ENCODE data around the gene TLE4.
"Not testable (repeated sequence)": the region's sequence is repeated elsewhere in the genome, so short reads cannot be mapped to it uniquely, and the experiment has no call there.

Gene TLE4

DNA sequence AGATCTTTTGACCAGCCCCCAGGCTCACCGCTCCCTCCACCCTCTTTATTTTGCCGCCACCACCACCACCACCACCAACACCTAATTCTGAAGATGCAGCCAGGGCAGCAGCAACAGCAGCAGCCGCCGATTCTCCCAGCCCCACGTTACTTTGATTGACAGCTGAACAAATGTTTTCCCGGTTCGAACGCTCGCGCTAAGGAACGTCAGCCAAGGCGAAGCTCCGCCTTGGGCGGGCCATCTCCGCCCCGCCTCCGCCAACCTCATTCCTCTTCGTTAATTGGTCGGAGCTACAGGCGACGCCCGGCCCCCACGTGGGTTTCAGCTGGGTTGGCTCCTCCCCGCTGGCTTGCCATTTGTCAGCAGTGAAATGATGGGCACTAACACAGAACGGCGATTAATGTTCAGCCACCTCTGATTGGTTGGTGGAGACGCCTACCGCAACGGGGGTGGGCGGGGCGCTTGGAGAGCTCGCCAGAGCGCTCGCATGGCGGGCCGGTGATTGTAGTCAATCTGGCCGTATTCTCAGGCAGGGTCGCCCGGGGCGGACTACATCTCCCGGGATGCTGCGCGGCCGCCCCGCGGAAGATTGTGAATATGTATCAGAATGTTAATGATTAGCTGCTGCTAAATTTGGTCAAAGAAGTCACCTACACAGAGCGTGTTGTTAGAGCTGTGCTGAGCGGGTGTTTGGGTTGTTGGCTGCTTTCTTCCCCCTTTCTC is at the start of gene TLE4:
TLE4 (plus strand) TSS at position 657 of the 723 bp plus-strand sequence. CDS start 826 bp downstream, outside the sequence.
- DNase-seq: peak; percentile 100

GRCh38 chr9:79522793-79523192 is 49.0 kb upstream of the TLE4 start:
- no peak for DNase-seq

DNA sequence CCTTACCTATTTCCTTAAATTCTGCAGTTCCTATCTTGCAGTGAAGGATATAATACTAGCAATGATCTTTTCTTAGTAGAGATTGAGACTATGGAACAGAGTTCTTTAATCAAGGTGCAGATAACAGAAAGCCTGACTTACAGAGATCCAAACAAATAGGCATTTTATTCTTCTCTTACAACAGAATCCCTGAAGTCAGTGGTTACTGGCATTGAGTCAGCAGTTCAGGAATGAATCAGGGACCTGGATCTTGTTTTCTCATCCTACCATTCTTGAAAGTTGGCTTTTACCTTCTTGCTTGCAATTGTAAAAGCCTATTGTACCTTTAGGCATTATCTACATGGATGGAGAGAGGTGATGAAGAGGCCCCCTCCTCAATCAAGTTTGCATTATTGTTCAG is 47.5 kb upstream of the TLE4 start:
- no peak for DNase-seq

DNA sequence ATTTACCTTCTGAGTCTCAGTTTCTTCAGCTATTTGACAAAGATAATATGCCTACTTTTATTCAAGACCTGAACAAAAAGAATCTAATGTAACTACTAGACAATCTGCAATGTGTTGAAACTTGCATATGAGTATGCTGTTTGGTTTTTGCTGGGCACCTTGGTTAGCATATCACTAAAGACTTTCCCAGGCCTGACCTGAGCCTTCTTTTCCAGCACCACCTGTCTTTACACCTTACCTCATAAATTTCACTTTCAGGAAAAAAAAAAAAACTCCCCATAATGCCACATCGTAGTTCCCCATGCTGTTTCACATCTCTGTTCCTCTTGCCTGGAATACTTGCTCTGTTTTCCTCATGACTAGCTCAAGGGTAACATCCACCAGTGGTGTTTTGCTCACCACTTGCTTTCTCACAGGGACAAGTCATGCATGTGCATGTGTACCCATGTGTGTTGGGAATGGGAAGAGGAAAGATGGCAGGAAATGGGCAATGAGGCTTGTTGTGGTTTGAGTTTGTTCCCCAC is 45.6 kb upstream of the TLE4 start:
- no peak for DNase-seq

DNA sequence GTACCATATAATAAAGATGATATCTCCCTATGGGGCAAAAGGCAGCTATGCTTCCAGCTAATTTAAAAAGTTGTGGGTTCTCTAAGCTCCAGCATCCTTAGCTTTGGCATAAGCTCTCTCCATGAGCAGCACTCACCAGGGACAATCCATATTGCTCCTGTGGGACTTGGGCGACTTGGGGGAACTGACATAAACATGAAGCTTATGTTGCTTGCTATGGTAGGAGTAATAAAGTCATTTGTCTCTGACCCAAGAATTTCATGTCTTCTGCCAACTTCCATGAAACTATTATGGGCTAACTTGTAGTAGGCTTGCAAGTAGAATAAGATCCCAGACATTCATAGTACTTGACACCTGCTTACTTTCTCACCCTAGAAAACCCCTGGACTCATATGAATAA is 36.2 kb upstream of the TLE4 start:
- DNase-seq: no peak

DNA sequence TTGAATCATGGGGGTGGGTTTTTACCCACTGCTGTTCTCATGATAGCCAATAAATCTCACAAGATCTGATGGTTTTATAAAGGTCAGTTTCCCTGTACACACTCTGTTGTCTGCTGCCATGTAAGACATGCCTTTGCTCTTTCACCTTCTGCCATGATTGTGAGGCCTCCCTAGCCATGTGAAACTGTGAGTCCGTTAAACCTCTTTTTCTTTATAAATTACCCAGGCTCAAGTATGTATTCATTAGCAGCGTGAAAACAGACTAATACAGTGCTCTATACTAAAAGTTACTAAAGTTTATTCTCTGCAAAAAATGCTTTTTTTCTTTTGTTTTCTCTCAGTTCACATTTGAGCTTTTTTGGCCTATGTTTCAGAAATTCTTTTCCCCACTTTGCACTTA is 33.9 kb upstream of the TLE4 start:
- no peak for DNase-seq

DNA sequence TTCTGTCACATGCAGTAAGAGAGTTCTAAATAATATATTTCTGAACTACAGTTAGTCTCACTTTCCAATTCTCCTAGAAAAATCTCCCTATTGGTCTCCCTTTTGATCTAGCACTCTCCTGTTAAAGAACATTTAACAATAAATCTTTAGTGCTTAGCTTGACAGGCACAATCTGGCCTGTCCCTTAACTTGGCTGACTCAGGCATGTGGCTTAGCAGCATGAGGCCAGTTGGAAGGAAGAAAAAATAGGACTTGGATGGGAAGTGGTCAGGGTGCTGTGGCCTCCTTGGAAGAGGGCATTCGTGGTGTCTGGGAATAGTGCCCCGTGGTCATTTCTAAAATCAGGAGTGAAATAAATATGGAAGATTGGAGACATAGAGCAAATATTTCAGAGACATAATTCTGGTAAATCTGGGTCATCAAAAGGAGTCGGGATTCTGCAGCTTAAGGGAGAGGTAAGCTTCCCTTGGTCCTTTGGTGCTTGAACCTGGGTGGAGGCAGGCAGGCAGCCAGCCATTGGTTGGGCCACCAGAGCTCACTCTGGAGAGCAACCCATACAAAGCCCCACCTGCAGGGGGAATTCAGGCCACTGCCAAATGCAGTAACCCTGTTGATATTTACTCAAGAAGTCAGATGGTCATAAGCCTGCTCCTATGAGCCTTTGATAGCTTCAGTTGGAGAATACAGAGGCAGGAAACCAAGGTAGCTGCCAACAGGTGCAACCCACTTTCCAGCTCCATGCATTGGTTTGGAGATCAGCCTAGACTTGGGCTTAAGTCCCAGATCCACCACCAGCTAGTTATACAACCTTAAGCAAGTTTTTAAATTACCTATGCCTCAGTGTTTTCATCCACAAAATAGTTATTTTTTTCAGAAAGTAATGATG is 28.8 kb upstream of the TLE4 start:
- no peak for DNase-seq

DNA sequence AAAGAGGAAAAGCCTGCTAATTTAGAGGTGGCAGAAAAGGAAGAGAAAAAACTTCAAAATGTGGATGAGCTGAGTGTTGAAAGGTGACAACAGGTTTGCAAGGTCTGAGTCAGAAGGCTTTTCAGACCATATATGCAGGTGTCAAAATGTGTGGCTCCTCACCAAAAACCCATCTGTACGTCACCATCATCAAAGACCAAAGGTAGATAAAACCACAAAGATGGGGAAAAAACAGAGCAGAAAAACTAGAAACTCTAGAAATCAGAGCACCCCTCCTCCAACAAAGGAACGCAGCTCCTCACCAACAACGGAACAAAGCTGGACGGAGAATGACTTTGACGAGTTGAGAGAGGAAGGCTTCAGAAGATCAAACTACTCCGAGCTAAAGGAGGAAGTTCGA is 27.4 kb upstream of the TLE4 start:
- not testable (repeated sequence) for DNase-seq

- DNase-seq: no peak
These were observed 20.2 kb upstream of the TLE4 start for GRCh38 chr9:79551586-79551985.

GRCh38 chr9:79551994-79552393 is 19.8 kb upstream of the TLE4 start:
- no peak for DNase-seq

DNA sequence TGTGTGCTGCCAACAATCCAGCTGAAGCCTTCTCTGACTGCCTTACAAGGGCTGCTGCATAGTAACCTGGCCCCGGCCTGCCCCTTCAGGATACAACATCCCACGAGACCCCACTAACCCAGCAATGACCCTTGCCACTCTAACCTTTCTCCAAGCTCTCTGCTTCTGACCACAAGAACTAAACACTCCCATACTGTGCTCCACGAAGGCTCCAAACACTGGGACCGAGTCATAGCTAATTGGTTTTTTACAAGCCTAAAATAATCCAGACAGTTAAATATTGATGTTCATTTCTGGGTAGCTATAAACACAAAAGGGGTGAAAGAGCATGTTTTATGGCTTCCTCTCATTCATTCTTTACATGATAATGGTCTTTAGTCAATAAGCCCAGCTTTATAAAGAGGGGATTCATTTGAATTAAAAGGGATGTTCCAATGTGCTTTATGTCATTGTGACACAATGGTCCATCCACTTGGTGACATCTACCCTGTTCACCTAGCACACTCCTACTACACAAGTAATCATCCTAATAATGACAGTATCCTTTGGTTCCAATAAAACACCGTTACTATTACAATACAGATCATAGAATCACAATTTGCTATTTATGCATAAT is 16.2 kb upstream of the TLE4 start:
- no peak for DNase-seq

DNA sequence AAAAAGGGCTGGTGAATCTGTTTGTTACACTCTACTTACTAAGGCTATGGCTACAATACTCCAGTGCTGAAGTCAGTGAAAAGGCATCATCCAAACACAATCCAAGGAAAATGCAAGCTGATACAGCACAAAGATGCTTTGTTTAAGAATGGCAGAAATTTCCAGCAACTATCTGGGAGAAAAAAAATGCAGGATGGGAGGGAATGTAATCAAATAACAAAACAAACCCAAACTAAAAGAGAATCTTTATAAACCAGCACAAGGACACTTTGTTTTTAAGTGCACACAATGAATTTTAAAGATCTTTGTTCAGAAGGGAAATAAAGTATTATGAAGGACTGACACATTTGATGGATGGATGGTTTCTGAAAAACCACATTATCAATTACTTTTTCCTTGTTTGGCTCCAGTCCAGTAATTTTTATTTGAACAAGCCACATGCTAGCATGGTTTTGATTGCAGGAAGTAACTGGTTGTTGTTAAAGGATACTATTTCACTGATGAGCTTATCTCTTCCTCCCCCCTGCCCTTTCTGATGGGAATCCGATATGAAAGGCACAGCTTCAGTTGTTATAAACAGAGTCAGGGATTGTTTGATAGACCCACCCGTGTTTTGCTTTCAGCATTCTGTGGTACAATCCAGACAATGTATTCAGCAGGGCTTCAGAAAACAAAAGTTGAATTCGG is 12.1 kb upstream of the TLE4 start:
- no peak for DNase-seq

DNA sequence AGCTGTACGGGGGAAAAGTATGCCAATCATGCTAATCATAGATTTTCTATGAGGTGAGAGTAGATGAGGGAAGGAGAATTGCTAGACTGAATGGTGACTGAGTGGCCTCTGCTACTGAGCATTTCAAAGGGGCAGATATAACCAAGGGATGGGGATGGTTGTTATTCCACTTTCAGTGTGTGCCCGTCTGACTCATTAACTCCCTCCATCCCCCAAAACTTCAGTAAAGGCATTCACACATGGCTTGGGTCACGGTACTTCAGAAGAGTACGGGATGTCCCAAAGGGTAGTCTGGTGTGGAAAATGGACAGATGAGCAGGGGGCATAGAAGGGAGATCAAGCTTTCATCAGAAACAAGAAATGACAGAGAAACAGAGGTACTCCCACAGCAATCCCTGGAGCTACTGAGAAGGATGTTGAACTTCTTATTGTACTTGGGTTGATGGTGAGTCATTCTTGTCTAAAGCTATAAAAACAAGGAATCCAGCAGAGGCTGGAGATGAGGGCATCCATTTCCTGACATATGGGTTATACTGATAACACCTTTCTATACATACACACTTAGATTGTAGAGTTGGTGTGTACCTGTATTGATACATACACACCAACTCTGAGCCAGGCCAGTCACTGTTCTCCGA is 8.9 kb upstream of the TLE4 start:
- DNase-seq: no peak

DNA sequence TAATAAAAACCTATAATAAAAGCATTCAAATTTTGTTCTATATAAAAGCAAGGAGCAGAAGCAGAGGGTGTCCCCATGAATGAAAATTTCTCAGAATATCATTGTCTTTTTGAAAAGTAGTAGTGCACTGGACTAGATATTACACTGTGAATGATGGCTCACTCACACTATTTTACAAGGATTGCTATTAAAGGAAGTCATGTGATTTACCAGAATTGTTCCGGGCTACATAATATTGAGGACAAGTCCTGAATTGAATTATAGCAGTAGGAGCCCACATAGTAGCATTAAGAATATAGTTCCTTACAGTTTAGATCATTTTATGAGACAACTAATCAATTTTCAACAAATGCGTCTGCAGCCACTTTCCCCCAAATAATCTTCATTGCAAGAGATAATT is 7.7 kb upstream of the TLE4 start:
- no peak for DNase-seq

GRCh38 chr9:79565245-79565644 is 6.5 kb upstream of the TLE4 start:
- DNase-seq: no peak

- no peak for DNase-seq
These were observed 4.1 kb upstream of the TLE4 start for GRCh38 chr9:79567671-79568098.

GRCh38 chr9:79568337-79569101 is 3.2 kb upstream of the TLE4 start:
- DNase-seq: no peak

GRCh38 chr9:79569814-79570447 is 1.8 kb upstream of the TLE4 start:
- no peak for DNase-seq

- DNase-seq: peak; percentile 41
These were observed 1.1 kb upstream of the TLE4 start for GRCh38 chr9:79570448-79571308.

DNA sequence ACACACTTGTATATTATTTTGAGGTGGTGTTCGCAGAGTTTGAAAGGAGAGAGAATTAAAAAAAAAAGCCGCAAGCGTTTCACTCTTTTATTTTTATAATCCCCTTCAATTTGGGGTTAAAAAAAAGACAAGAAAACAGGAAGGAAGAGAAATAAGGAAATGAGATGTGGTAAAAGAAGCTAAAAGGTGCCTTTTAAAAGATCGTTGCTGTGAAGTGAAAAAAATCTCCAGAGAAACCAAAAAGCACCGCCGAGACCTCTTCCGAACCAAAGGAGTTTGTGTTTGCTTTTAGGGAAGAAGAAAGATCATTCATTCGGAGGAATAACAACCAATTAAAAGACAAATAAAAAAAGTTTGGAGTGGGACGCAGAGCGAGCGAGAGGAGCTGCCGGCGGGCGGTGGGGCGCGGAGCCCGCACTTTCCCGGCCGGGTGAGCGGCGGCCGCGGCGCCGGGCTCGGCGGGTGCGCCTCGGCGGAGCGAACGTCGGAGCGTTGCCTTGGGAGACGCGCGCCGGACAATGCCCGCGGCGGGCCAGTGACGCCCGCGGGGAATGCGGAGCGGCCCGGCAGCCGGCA is 355 bp downstream of the TLE4 start:
- no peak for DNase-seq
